HepG2 (cell line): Measurements from ENCODE around the gene ZNF281. TPM values are rescaled to one million over a fixed set of nuclear protein-coding genes. Genes with fewer than 3 reads are reported as not detected.

Experiments
- ATAC-seq: fragments of 200-7000 bp; cut with Tn5 transposase; 3 replicates; pipeline ENCODE4 v1.9.1; 2020; ENCODE audit warnings: mild to moderate bottlenecking, moderate library complexity
- BruUV-seq: library from RNA; stranded (reverse); fragments of 400-500 nt; replicated peaks from 2 replicates; lab custom pipeline; 2021; lab: Mats Ljungman, UMichigan
- CTCF ChIA-PET: fragments of 300-600 bp; formaldehyde crosslinking; extraction: SDS; loops from one replicate; lab custom pipeline; 2021; ENCODE audit warnings: low total read pairs, inconsistent platforms, low intra/inter-chr PET ratio; lab: Yijun Ruan, JAX
- POLR2A ChIA-PET: fragments of 350-600 bp; sonication (Branson Sonifier 250); formaldehyde crosslinking; loops from one replicate; lab custom pipeline; 2020; ENCODE audit warnings: antibody characterized with exemption, inconsistent platforms; lab: Yijun Ruan, JAX
- DNase-seq: peaks from one replicate; pipeline ENCODE4 v3.0.0-alpha.2; 2015; ENCODE audit warnings: low spot score
- FAIRE-seq: peaks from 3 replicates; lab custom pipeline; 2011; peaks lifted over from hg19 to GRCh38; lab: Jason Lieb, UNC
- H2AFZ ChIP-seq: one replicate; pipeline ENCODE4 v1.6.1; 2011; ENCODE audit warnings: low read length, inconsistent platforms
- H3K27ac ChIP-seq: fragments of 300-600 bp; 3 replicates; pipeline ENCODE4 v1.8.0; 2011; ENCODE audit warnings: mixed run types, mild to moderate bottlenecking, mixed read lengths, low read length, inconsistent platforms; ENCODE audit not compliant: insufficient read depth; ENCODE audit errors: extremely low read length
- H3K27me3 ChIP-seq, 2 experiments: fragments of 200-600 bp in 1 of 2; 2 replicates in 1 of 2; 3 replicates in 1 of 2; pipeline versions ENCODE4 v1.6.0 to v1.8.0; 2011; ENCODE audit warnings: low read length in 2 of 2, mild to moderate bottlenecking in 2 of 2, moderate library complexity in 2 of 2, inconsistent platforms in 1 of 2; ENCODE audit not compliant: insufficient read depth in 2 of 2, control insufficient read depth in 1 of 2
- H3K36me3 ChIP-seq, 2 experiments: fragments of 200-600 bp in 1 of 2; replicated peaks in 1 of 2; 2 replicates in 1 of 2; 3 replicates in 1 of 2; pipeline versions ENCODE4 v1.5.1 to v1.8.0; 2011; ENCODE audit warnings: low read length in 2 of 2, inconsistent platforms in 1 of 2; ENCODE audit not compliant: insufficient read depth in 2 of 2, control insufficient read depth in 1 of 2
- H3K4me1 ChIP-seq: 2 replicates; pipeline ENCODE4 v1.5.1; 2012; ENCODE audit warnings: low read length, inconsistent platforms; ENCODE audit not compliant: insufficient read depth
- H3K4me2 ChIP-seq: 2 replicates; pipeline ENCODE4 v1.6.0; 2011; ENCODE audit warnings: low read depth, low read length, inconsistent platforms
- H3K4me3 ChIP-seq, 3 experiments: fragments of 200-600 bp in 1 of 3; sonication (generic), shearing (Covaris generic) in 1 of 3; replicated peaks in 1 of 3; 2 replicates each; pipeline ENCODE4 v1.5.1; 2011 to 2016; ENCODE audit warnings: low read length in 3 of 3, inconsistent platforms in 2 of 3, low read depth in 2 of 3, mild to moderate bottlenecking in 2 of 3, control low read depth in 1 of 3, mixed read lengths in 1 of 3; ENCODE audit not compliant: insufficient read depth in 1 of 3
- H3K79me2 ChIP-seq: one replicate; pipeline ENCODE4 v1.6.1; 2011; ENCODE audit warnings: low read length, inconsistent platforms; ENCODE audit not compliant: insufficient read depth
- H3K9ac ChIP-seq: 2 replicates; pipeline ENCODE4 v1.6.0; 2011; ENCODE audit warnings: mild to moderate bottlenecking, low read depth, low read length, inconsistent platforms; ENCODE audit not compliant: insufficient read depth
- H3K9me3 ChIP-seq: 2 replicates; pipeline ENCODE4 v1.5.1; 2012; ENCODE audit warnings: mild to moderate bottlenecking, low read length
- H4K20me1 ChIP-seq: 2 replicates; pipeline ENCODE4 v1.6.0; 2011; ENCODE audit warnings: inconsistent platforms, mild to moderate bottlenecking, low read length, moderate library complexity; ENCODE audit not compliant: insufficient read depth
- ASH2L ChIP-seq: fragments of 300-600, 200-600 bp; sonication (generic); IDR thresholded peaks from 2 replicates; pipeline ENCODE4 v1.7.0; 2017; ENCODE audit warnings: low read depth, mild to moderate bottlenecking, moderate library complexity, mixed read lengths, low read length; ENCODE audit not compliant: insufficient read length
- BRD4 ChIP-seq: sonication (generic); formaldehyde crosslinking; IDR thresholded peaks from 2 replicates; pipeline ENCODE4 v1.4.0; 2020; ENCODE audit warnings: missing genetic modification reagents
- CSRNP2 ChIP-seq: sonication (generic); formaldehyde crosslinking; conservative IDR thresholded peaks from 2 replicates; pipeline ENCODE4 v1.8.0; 2022; ENCODE audit warnings: low read depth, missing genetic modification reagents
- MAFF ChIP-seq: IDR thresholded peaks from 2 replicates; pipeline ENCODE4 v1.6.1; 2011; ENCODE audit warnings: low read depth, low read length, improper control_type of control experiment
- ZNF280D ChIP-seq: sonication (generic); formaldehyde crosslinking; IDR thresholded peaks from 2 replicates; pipeline ENCODE4 v1.5.1; 2020; ENCODE audit warnings: mild to moderate bottlenecking, missing genetic modification reagents
- ZNF337 ChIP-seq: sonication (generic); formaldehyde crosslinking; IDR thresholded peaks from 2 replicates; pipeline ENCODE4 v1.5.1; 2020; ENCODE audit warnings: missing genetic modification reagents, low read depth, mild to moderate bottlenecking, borderline replicate concordance
- ZNF790 ChIP-seq: sonication (generic); formaldehyde crosslinking; IDR thresholded peaks from 2 replicates; pipeline ENCODE4 v1.8.0; 2022; ENCODE audit warnings: missing genetic modification reagents, mild to moderate bottlenecking, borderline replicate concordance
- WGBS: methylation state at CpG from one replicate; pipeline ENCODE4 v1.1.6; 2017; ENCODE audit warnings: low lambda C conversion rate; 5-methylcytosine and 5-hydroxymethylcytosine counted together
- in situ Hi-C: cut with HindIII; loops from 2 replicates; pipeline ENCODE4 v1.10.0; 2017; ENCODE audit warnings: low pct_unique_long_range_greater_than_20kb; ENCODE audit not compliant: extremely low pct_ligation_motif_present
- intact Hi-C: fragments of 100-400 bp; cut with micrococcal nuclease; formaldehyde crosslinking; loops from one replicate; pipeline ENCODE4 v1.10.0; 2022; ENCODE audit not compliant: unreplicated experiment
- polyA plus RNA-seq, 8 experiments: library from polyadenylated mRNA; depleted of rRNA in 3 of 8; stranded (reverse) in 7 of 8; unstranded in 1 of 8; fragments of >200 nt; fragmentation: Illumina TruSeq in 4 of 8; extraction: Trizol in 4 of 8; gene quantifications; 2 replicates each; pipeline versions ENCODE4 v1.2.1 to v1.2.3, GENCODE V29; 2011 to 2016; ENCODE audit warnings: low read depth in 4 of 8, missing spikeins in 1 of 8, mixed read lengths in 1 of 8; ENCODE audit not compliant: insufficient read depth in 1 of 8
- total RNA-seq, 5 experiments: library from RNA; depleted of rRNA; stranded (reverse); fragments of >200 nt; fragmentation: Illumina TruSeq; extraction: Trizol; gene quantifications; 2 replicates each; pipeline ENCODE4 v1.2.3, GENCODE V29; 2016; ENCODE audit warnings: low read depth in 1 of 5

Gene ZNF281
- total and polyA plus RNA-seq, 2 of the 13 experiments (the other 11 are each of a cell fraction or from before 2014, with no cell fraction given) = 7.7 to 20.6 TPM

GRCh38 chr1:200452850-200453552, 43.2 kb upstream of the ZNF281 start:
- DNase-seq (no peak), ATAC-seq (no peak)
- intact Hi-C loops (no loop called here), in situ Hi-C loops (no loop called here)
- H3K4me3 ChIP-seq = no peak overlapping the region
- H3K27ac ChIP-seq = no peak overlapping the region
- no peak for TF ChIP-seq CSRNP2
- TF ChIP-seq BRD4 = no peak
- no peak for TF ChIP-seq ASH2L
- TF ChIP-seq ZNF790 (CRISPR knock-in tag) = no peak
- TF ChIP-seq MAFF = no peak
- TF ChIP-seq ZNF337 (CRISPR knock-in tag) = no peak
- TF ChIP-seq ZNF280D (CRISPR knock-in tag) = no peak
- TF ChIP-seq, all 625 proteins: peak for 0
- H2AFZ ChIP-seq = no peak overlapping the region
- H3K4me1 ChIP-seq = peaks cover 6% of the 10 kb centered on the region; the same call in 1 of the 2 replicates
- H3K79me2 ChIP-seq = no peaks in the 10 kb centered on the region
- POLR2A ChIA-PET = no interaction called here
- no peak overlapping the region for H3K9ac ChIP-seq
- no peaks in the 10 kb centered on the region for H3K36me3 ChIP-seq
- no peaks in the 10 kb centered on the region for H4K20me1 ChIP-seq
- no peaks in the 10 kb centered on the region for H3K9me3 ChIP-seq
- CTCF ChIA-PET = no interaction called here
- no peak for FAIRE-seq
- no peak overlapping the region for H3K4me2 ChIP-seq
- 41% methylated on average over 8 of the region's 8 CpGs for WGBS
- no peaks in the 10 kb centered on the region; a peak in 1 of 5 replicates for H3K27me3 ChIP-seq
- no TSS peak for BruUV-seq
